CD14-positive monocyte (primary cell): ENCODE measurements around the gene GRHL1. TPM values are rescaled to one million over a fixed set of nuclear protein-coding genes. Genes with fewer than 3 reads are reported as not detected.

Source experiments
- DNase-seq, 3 donors: peaks; one replicate each; pipeline ENCODE4 v3.0.0-alpha.2; 2011 to 2022
- H2AFZ ChIP-seq: 2 replicates; pipeline ENCODE4 v1.6.0; 2012; ENCODE audit warnings: mild to moderate bottlenecking, low read depth, low read length, inconsistent platforms; ENCODE audit not compliant: insufficient read depth, poor library complexity, severe bottlenecking
- H3K27ac ChIP-seq, 2 donors: 1 replicate in 1 of 2; 2 replicates in 1 of 2; pipeline ENCODE4 v1.5.1; 2012 to 2013; ENCODE audit warnings: low read length in 2 of 2, control low read depth in 1 of 2, inconsistent platforms in 1 of 2, low read depth in 1 of 2, mild to moderate bottlenecking in 1 of 2
- H3K27me3 ChIP-seq, 2 donors: one replicate each; pipeline versions ENCODE4 v1.6.0 to v1.6.1; 2011 to 2013; ENCODE audit warnings: low read length in 2 of 2; ENCODE audit not compliant: control insufficient read depth in 2 of 2, insufficient read depth in 2 of 2
- H3K36me3 ChIP-seq, 2 donors: replicated peaks in 1 of 2; 1 replicate in 1 of 2; 2 replicates in 1 of 2; pipeline versions ENCODE4 v1.5.1 to v1.6.1; 2012 to 2013; ENCODE audit warnings: low read length in 2 of 2, control low read depth in 1 of 2, inconsistent platforms in 1 of 2, mild to moderate bottlenecking in 1 of 2; ENCODE audit not compliant: insufficient read depth in 2 of 2, control insufficient read depth in 1 of 2
- H3K4me1 ChIP-seq, 2 donors: 1 replicate in 1 of 2; 2 replicates in 1 of 2; pipeline versions ENCODE4 v1.5.1 to v1.6.1; 2012 to 2013; ENCODE audit warnings: low read length in 2 of 2, control low read depth in 1 of 2, inconsistent platforms in 1 of 2, mild to moderate bottlenecking in 1 of 2, moderate library complexity in 1 of 2; ENCODE audit not compliant: insufficient read depth in 2 of 2, control insufficient read depth in 1 of 2
- H3K4me2 ChIP-seq: replicated peaks from 2 replicates; pipeline ENCODE3; 2012; ENCODE audit warnings: low read length, moderate library complexity, mild to moderate bottlenecking; ENCODE audit not compliant: poor library complexity, severe bottlenecking; ENCODE audit errors: extremely low read depth
- H3K4me3 ChIP-seq, 3 experiments: fragments of 200-600 bp in 1 of 3; sonication (generic) in 1 of 3; replicated peaks in 1 of 3; 1 replicate in 2 of 3; 2 replicates in 1 of 3; pipeline ENCODE4 v1.5.1; 2011 to 2013; ENCODE audit warnings: low read length in 3 of 3, mild to moderate bottlenecking in 3 of 3, control low read depth in 2 of 3, low read depth in 2 of 3, inconsistent platforms in 1 of 3, moderate library complexity in 1 of 3
- H3K79me2 ChIP-seq: 2 replicates; pipeline ENCODE4 v1.6.0; 2012; ENCODE audit warnings: mild to moderate bottlenecking, control low read depth, inconsistent platforms, low read length, moderate library complexity; ENCODE audit not compliant: insufficient read depth
- H3K9ac ChIP-seq: 2 replicates; pipeline ENCODE4 v1.6.0; 2017; ENCODE audit warnings: low read length, mild to moderate bottlenecking; ENCODE audit not compliant: insufficient read depth, poor library complexity, severe bottlenecking
- H3K9me3 ChIP-seq, 2 donors: replicated peaks in 1 of 2; 1 replicate in 1 of 2; 2 replicates in 1 of 2; pipeline versions ENCODE4 v1.5.1 to v1.6.1; 2012 to 2013; ENCODE audit warnings: low read length in 2 of 2, control low read depth in 1 of 2; ENCODE audit not compliant: control insufficient read depth in 1 of 2, insufficient read depth in 1 of 2
- H4K20me1 ChIP-seq: 2 replicates; pipeline ENCODE4 v1.6.0; 2012; ENCODE audit warnings: mild to moderate bottlenecking, low read length, control low read depth, moderate library complexity; ENCODE audit not compliant: insufficient read depth
- H3K27ac Mint-ChIP-seq, 7 donors: one replicate each; pipeline ENCODE4 v1.8.0; 2020; ENCODE audit warnings: mild to moderate bottlenecking in 7 of 7, mixed read lengths in 7 of 7, moderate library complexity in 6 of 7, inconsistent platforms in 2 of 7
- H3K27me3 Mint-ChIP-seq, 3 donors: one replicate each; pipeline ENCODE4 v1.8.0; 2021 to 2022; ENCODE audit warnings: low read depth in 3 of 3, mild to moderate bottlenecking in 3 of 3, mixed read lengths in 3 of 3, moderate library complexity in 3 of 3, inconsistent platforms in 1 of 3
- H3K36me3 Mint-ChIP-seq, 2 donors: one replicate each; pipeline ENCODE4 v1.8.0; 2020; ENCODE audit warnings: mixed read lengths in 2 of 2, inconsistent platforms in 1 of 2, mild to moderate bottlenecking in 1 of 2
- H3K4me1 Mint-ChIP-seq: one replicate; pipeline ENCODE4 v1.8.0; 2020; ENCODE audit warnings: mild to moderate bottlenecking, mixed read lengths
- H3K4me3 Mint-ChIP-seq, 2 donors: one replicate each; pipeline ENCODE4 v1.8.0; 2020; ENCODE audit warnings: mild to moderate bottlenecking in 2 of 2, mixed read lengths in 2 of 2, moderate library complexity in 1 of 2
- H3K9me3 Mint-ChIP-seq, 7 donors: one replicate each; pipeline ENCODE4 v1.8.0; 2020 to 2022; ENCODE audit warnings: mixed read lengths in 7 of 7, mild to moderate bottlenecking in 6 of 7, moderate library complexity in 6 of 7, inconsistent platforms in 2 of 7
- CTCF ChIP-seq: fragments of 200-600 bp; IDR thresholded peaks from one replicate; pipeline ENCODE4 v1.8.0; 2022; ENCODE audit warnings: antibody characterized with exemption, mild to moderate bottlenecking
- WGBS: methylation state at CpG from one replicate; pipeline ENCODE4 v1.1.5; 2013; ENCODE audit warnings: missing lambda C conversion rate; ENCODE audit not compliant: insufficient coverage; 5-methylcytosine and 5-hydroxymethylcytosine counted together
- intact Hi-C, 2 donors: fragments of 100-400 bp; cut with micrococcal nuclease; formaldehyde crosslinking; loops; one replicate each; pipeline versions ENCODE4 v1.15.0 to v1.15.1; 2023
- polyA plus RNA-seq, 3 donors: library from polyadenylated mRNA; depleted of rRNA in 1 of 3; unstranded in 2 of 3; stranded (reverse) in 1 of 3; fragments of 300-500 nt in 2 of 3; fragments of >200 nt in 1 of 3; fragmentation: Illumina TruSeq in 2 of 3; gene quantifications; 1 replicate in 2 of 3; 2 replicates in 1 of 3; pipeline ENCODE4 v1.2.3, GENCODE V29; 2012 to 2021

The GRHL1 gene
- polyA plus RNA-seq, 3 donors = 0.08 TPM; not detected in 2

- no peak for TF ChIP-seq CTCF
- DNase-seq = no peak
- Mint-ChIP-seq H3K36me3 (no peaks in the 10 kb centered on the region), H3K9me3 (no peaks in the 10 kb centered on the region), H3K27me3 (peaks cover 5 to 17% (median 9%) of the 10 kb centered on the region in 3 donors), H3K4me3 (no peak overlapping the region), H3K27ac (no peak overlapping the region), H3K4me1 (peaks cover 5% of the 10 kb centered on the region)
- Histone ChIP-seq H3K4me1 (no peaks in the 10 kb centered on the region), H4K20me1 (no peaks in the 10 kb centered on the region), H3K9me3 (no peaks in the 10 kb centered on the region), H2AFZ (no peak overlapping the region), H3K79me2 (no peaks in the 10 kb centered on the region), H3K4me2 (no peak overlapping the region), H3K9ac (no peak overlapping the region), H3K27me3 (peaks cover 3 to 7% of the 10 kb centered on the region in 2 donors), H3K4me3 (no peak overlapping the region), H3K27ac (no peak overlapping the region), H3K36me3 (no peaks in the 10 kb centered on the region)
- intact Hi-C loops = no loop called here
- WGBS = 92% methylated on average over 6 of the region's 7 CpGs
These were observed 13.0 kb downstream of the GRHL1 start for GRCh38 chr2:9964334-9964980.

- H3K9me3 ChIP-seq = no peaks in the 10 kb centered on the region
- no peak overlapping the region for H3K9ac ChIP-seq
- Mint-ChIP-seq H3K36me3 (no peaks in the 10 kb centered on the region), H3K27ac (no peak overlapping the region), H3K27me3 (peaks cover 2 to 10% (median 6%) of the 10 kb centered on the region in 3 donors), H3K4me1 (peaks cover 5% of the 10 kb centered on the region), H3K9me3 (no peaks in the 10 kb centered on the region), H3K4me3 (no peak overlapping the region)
- H2AFZ ChIP-seq = no peak overlapping the region
- TF ChIP-seq CTCF = no peak
- no peak for DNase-seq
- no peaks in the 10 kb centered on the region for H3K79me2 ChIP-seq
- intact Hi-C loops = no loop called here
- no peaks in the 10 kb centered on the region for H3K36me3 ChIP-seq
- H3K4me2 ChIP-seq = no peak overlapping the region
- H3K4me3 ChIP-seq = no peak overlapping the region
- no peak overlapping the region for H3K27ac ChIP-seq
- H3K4me1 ChIP-seq = no peaks in the 10 kb centered on the region
- no peaks in the 10 kb centered on the region for H4K20me1 ChIP-seq
- WGBS = no CpG with 5 or more reads among the region's 8 CpGs
- peaks cover 3 to 4% of the 10 kb centered on the region in 2 donors for H3K27me3 ChIP-seq
These were observed 13.8 kb downstream of the GRHL1 start for GRCh38 chr2:9965119-9965822.
